ENCODE results near the gene SLC25A42.

Gene SLC25A42

DNA sequence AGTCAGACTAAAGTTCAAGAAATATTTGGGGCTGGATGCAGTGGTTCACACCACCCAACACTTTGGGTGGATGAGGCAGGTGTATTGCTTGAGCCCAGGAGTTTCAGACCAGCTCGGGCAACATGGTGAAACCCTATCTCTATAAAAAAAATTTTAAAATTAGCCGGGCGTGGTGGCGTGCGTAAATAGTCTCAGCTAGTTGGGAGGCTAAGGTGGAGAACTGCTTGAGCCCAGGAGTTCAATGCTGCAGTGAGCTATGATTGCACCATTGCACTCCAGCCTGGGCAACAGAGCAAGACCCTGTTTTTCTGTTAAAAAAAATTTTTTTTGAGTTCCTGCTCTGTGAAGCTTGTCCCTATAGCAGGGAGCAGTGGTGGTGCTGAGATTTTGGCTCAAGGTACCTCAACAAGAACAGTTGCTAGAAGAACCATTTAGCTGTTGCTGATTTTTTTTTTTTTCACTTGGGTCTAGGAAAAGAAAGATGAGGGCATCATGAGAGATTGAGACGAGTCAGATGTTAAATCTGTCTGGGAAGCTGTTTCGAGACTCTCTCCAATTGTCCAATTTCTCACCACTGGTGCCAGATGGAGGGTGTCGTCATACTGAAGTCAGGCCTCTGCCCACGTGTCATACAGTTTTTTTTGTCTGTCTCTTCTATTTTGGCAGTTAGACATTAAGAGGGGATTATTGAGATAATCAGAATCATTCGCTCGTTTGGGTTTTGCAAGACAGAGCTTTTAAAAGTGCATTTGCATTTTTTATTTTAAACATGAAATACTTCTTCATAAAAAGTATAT, 3.7 kb downstream of the SLC25A42 start:
- no peak for DNase-seq (ENCODE audit: extremely low read depth, low read depth)
- TF ChIP-seq, protein P1, sequence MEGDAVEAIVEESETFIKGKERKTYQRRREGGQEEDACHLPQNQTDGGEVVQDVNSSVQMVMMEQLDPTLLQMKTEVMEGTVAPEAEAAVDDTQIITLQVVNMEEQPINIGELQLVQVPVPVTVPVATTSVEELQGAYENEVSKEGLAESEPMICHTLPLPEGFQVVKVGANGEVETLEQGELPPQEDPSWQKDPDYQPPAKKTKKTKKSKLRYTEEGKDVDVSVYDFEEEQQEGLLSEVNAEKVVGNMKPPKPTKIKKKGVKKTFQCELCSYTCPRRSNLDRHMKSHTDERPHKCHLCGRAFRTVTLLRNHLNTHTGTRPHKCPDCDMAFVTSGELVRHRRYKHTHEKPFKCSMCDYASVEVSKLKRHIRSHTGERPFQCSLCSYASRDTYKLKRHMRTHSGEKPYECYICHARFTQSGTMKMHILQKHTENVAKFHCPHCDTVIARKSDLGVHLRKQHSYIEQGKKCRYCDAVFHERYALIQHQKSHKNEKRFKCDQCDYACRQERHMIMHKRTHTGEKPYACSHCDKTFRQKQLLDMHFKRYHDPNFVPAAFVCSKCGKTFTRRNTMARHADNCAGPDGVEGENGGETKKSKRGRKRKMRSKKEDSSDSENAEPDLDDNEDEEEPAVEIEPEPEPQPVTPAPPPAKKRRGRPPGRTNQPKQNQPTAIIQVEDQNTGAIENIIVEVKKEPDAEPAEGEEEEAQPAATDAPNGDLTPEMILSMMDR (IDR thresholded peaks at IDR 0.05; ENCODE audit: low read depth, low read length, missing control alignments) = no peak
- H3K4me3 ChIP-seq (replicated peaks; ENCODE audit: low read depth, low read length) = no peak overlapping the region

DNA sequence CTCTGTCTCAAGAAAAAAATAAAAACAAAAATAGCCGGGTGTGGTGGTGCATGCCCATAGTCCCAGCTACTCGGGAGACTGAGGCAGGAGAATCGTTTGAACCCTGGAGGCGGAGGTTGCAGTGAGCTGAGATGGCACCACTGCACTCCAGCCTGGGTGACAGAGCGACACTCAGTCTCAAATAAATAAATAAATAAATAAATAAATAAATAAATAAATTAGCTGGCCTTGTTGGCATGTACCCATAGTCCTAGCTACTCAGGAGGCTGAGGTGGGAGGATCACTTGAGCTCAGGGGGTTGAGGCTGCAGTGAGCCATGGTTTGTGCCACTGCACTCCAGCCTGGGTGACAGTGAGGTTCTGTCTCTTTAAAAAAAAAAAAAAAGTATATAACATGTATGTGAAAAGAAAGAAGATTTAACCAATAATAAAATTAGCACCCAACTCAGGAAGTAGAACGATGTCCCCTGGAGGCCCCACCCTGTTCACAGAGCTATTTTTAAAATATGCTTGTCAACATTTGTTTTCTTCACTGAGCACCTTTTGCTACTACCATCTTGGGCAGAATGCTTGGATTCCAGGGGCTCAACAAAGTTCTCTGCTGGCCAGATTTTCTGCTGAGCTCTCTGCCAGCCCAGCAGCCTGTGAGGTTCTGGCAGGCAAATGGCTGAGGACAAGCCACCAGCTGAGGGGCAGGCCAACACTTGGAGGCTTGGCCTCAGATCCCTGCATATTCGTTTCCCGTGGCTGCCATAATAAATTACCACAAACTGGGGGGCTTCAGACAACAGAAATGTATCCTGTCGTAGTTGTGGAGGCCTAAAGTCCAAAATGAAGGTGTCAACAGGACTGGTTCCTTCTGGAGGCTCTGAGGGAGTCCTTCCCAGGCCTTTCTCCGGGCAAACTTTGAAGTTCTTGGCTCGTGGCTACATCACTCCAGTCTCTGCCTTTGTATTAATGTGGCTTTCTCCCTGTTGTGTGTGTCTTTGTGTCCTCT, 5.2 kb downstream of the SLC25A42 start:
- DNase-seq (ENCODE audit: extremely low read depth, low read depth) = no peak
- TF ChIP-seq, protein P1 (IDR thresholded peaks at IDR 0.05; ENCODE audit: low read depth, low read length, missing control alignments) = no peak
- no peak overlapping the region for H3K4me3 ChIP-seq (replicated peaks; ENCODE audit: low read depth, low read length)

GRCh38 chr19:19071897-19072296, 8.1 kb downstream of the SLC25A42 start:
- H3K4me3 ChIP-seq (replicated peaks; ENCODE audit: low read depth, low read length) = no peak overlapping the region
- DNase-seq (ENCODE audit: extremely low read depth, low read depth) = no peak
- TF ChIP-seq, protein P1 (IDR thresholded peaks at IDR 0.05; ENCODE audit: low read depth, low read length, missing control alignments) = no peak

- TF ChIP-seq, protein P1 (IDR thresholded peaks at IDR 0.05; ENCODE audit: low read depth, low read length, missing control alignments) = no peak
- no peak overlapping the region for H3K4me3 ChIP-seq (replicated peaks; ENCODE audit: low read depth, low read length)
- no peak for DNase-seq (ENCODE audit: extremely low read depth, low read depth)
Observed at GRCh38 chr19:19074196-19074882, 10.5 kb downstream of the SLC25A42 start.

DNA sequence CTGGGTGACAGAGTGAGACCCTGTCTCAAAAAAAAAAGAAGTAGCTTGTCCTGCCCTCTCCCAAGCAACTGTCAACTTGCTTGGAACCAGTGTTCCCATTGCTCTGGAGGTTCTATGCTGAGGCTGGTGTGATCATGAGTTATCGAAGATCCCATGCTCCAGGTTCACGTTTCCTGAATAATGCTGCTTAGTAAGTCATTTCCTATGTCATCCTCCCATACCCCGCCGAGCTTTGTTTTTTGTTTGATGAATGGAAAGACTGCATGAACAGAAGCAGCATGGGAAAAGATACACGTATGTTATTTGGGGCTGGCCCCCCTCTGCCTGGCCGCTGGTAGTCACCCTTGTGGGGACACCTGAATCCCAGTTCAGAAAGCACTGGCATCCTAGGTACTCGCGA, 11.3 kb downstream of the SLC25A42 start:
- DNase-seq (ENCODE audit: extremely low read depth, low read depth) = no peak
- TF ChIP-seq, protein P1 (IDR thresholded peaks at IDR 0.05; ENCODE audit: low read depth, low read length, missing control alignments) = no peak
- H3K4me3 ChIP-seq (replicated peaks; ENCODE audit: low read depth, low read length) = no peak overlapping the region

DNA sequence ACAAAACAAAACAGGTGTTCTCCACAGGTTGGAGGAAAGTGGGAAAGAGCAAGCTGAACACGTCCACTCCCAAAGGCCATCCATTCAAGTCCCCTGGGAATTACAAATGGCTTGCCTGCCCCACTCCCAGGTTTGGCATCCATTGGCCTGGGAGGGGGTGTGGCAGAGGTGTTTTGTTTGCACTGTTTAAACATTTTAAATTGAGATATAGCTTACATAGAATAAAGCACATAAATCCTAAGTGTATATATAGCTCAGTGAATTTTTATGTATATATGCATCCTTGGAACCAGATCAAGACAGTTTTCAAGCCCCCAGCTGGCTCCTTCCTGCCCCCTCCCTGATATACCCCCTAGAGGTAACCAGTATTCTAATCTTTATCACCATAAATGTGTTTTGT, 12.7 kb downstream of the SLC25A42 start:
- TF ChIP-seq, protein P1 (IDR thresholded peaks at IDR 0.05; ENCODE audit: low read depth, low read length, missing control alignments) = no peak
- no peak overlapping the region for H3K4me3 ChIP-seq (replicated peaks; ENCODE audit: low read depth, low read length)
- no peak for DNase-seq (ENCODE audit: extremely low read depth, low read depth)
